Left lobe of liver (tissue), 2 donors: ENCODE results near the gene C9orf85. TPM values are rescaled to one million over a fixed set of nuclear protein-coding genes. Genes with fewer than 3 reads are reported as not detected.
"Not testable (repeated sequence)": the region's sequence is repeated elsewhere in the genome, so short reads cannot be mapped to it uniquely, and the experiment has no call there.

Experiments used
- ATAC-seq: fragments of 200-7000 bp; cut with Tn5 transposase; one replicate; pipeline ENCODE4 v1.9.1; 2020; ENCODE audit warnings: mild to moderate bottlenecking, moderate library complexity
- DNase-seq: peaks from one replicate; pipeline ENCODE4 v3.0.0-alpha.2; 2020; ENCODE audit warnings: low spot score
- total RNA-seq: library from RNA; stranded (reverse); gene quantifications from one replicate; pipeline ENCODE4 v1.2.1, GENCODE V29; 2021
- donor health status: DM: no; HTN: no; CAD: no; lungs with moderate emphysema.
- donor health status: DM: no; HTN: yes; CAD: no.

Gene C9orf85
- total RNA-seq, 1 donor from 2014 or later = 5.1 TPM

GRCh38 chr9:71987471-71988371 is 76.3 kb downstream of the C9orf85 start:
- ATAC-seq = no peak

GRCh38 chr9:71990466-71990865 is 79.0 kb downstream of the C9orf85 start:
- ATAC-seq (no peak), DNase-seq (no peak)

More at GRCh38 chr9:71987471-71988371, 76.3 kb downstream of the C9orf85 start:
- no peak for DNase-seq

GRCh38 chr9:72005451-72005850 is 94.0 kb downstream of the C9orf85 start:
- ATAC-seq (no peak), DNase-seq (no peak)

- ATAC-seq = no peak
- no peak for DNase-seq
Measured at GRCh38 chr9:72006501-72006900, 95.1 kb downstream of the C9orf85 start.

GRCh38 chr9:72007726-72008125 is 96.3 kb downstream of the C9orf85 start:
- ATAC-seq, DNase-seq: not testable (repeated sequence)

GRCh38 chr9:72012646-72013045 is 101.2 kb downstream of the C9orf85 start:
- ATAC-seq (no peak), DNase-seq (no peak)

- no peak for DNase-seq
Measured at GRCh38 chr9:72013292-72013760, 101.9 kb downstream of the C9orf85 start.

GRCh38 chr9:72022841-72023240 is 111.4 kb downstream of the C9orf85 start:
- no peak for DNase-seq

More at GRCh38 chr9:72013292-72013760, 101.9 kb downstream of the C9orf85 start:
- ATAC-seq = no peak

More at GRCh38 chr9:72022841-72023240, 111.4 kb downstream of the C9orf85 start:
- ATAC-seq = no peak

Other genes starting within 250 kb of the C9orf85 start
- 43.3 TPM for gene CEMIP2, start 143.1 kb upstream of the C9orf85 start, total RNA-seq
- 10.9 TPM for gene ABHD17B, start 446 bp upstream of the C9orf85 start, total RNA-seq
- gene C9orf57, start 149.0 kb downstream of the C9orf85 start, total RNA-seq = not detected
- gene GDA, start 237.8 kb downstream of the C9orf85 start, total RNA-seq = 43.2 TPM